ENCODE results near the gene MGAT3.

Gene MGAT3

DNA sequence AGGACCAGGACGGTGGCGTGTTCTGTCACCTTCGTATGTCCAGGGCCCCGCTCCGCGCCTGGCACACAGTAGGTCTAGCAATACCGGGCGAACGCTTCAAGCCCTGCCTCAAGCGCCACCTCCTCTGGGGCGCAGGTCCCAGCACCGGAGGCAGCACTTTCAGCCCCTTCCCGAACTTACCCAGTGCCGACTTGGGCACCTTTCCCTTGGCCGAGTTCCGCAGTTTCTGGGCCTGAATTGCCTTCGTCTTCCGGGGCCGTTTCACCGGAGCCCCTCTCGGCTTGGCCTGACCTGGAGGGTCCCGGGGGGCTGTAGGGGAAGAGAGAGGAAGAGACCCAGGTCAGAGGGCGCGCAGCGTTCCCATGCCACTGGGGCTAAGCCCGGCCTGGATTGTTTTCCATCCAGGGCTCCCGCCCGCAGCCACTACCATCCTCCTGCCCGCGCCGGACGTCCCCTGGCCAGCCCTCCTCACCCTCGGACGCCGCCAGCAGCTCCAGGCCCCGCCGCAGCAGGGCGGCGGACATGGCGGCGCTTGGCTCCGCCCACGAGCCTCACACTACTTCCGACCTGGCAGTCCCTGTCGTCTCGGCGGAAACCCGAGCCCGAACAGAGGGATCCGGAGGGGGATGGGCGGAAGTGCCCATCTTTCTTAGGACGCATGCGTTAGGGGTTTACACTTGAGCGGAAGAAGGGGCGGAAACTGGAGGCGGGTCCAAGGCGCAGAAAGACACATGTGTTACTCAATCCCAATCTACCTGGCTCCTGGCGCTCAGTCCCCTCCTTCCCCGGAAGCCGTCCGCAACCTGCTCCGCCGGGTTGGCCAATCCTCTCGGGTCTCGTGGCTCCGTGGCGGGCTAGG, 75.6 kb downstream of the MGAT3 start, which contains the start of gene RPS19BP1:
TSS of gene RPS19BP1 (minus strand) at position 534 of the 859 bp plus-strand sequence. CDS start at position 524, 10 bp downstream.
- TF ChIP-seq, protein P1, sequence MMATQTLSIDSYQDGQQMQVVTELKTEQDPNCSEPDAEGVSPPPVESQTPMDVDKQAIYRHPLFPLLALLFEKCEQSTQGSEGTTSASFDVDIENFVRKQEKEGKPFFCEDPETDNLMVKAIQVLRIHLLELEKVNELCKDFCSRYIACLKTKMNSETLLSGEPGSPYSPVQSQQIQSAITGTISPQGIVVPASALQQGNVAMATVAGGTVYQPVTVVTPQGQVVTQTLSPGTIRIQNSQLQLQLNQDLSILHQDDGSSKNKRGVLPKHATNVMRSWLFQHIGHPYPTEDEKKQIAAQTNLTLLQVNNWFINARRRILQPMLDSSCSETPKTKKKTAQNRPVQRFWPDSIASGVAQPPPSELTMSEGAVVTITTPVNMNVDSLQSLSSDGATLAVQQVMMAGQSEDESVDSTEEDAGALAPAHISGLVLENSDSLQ (IDR thresholded peaks at IDR 0.05): peak; percentile 99
- TF ChIP-seq NFRKB (IDR thresholded peaks at IDR 0.05) (no peak), ELF4 (IDR thresholded peaks at IDR 0.05) (peak; percentile 84)
- ChIA-PET CTCF (no interaction called here), POLR2A (interaction anchor here (1.0 to 10.2 kb wide), 8 partner anchors 9 to 512 kb away, joined by 3 to 100 read pairs (median 6); partner anchors contain the start of genes ATF4, MIEF1, RPL3 and SYNGR1)
- DNase-seq (ENCODE audit: extremely low spot score): peak; percentile 96

DNA sequence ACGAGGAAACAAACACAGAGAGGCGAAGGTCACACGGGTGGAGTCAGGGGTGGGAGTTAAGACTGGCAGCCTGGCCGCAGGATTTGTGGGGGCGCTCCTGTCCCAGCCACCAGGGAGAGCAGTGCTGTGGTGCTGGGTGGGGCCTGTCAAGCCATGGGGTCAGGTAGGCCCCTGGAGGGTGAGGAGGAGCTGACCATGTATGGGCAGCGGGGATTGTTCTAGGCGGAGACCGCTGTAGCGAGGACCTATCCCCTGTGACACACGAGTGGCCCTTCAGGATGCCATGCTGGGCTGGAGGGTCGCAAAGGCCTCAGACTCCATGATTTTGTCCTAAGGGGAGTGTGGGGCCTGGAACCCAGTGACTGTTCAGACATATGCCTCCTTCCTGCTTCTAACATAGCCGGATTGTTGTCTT, 77.3 kb downstream of the MGAT3 start:
- ChIA-PET POLR2A (interaction anchor here (0.8 to 2.0 kb wide), 7 partner anchors 14 to 510 kb away, joined by 3 to 7 read pairs (median 4); partner anchors contain the start of gene ATF4), CTCF (interaction anchor here (0.7 to 1.7 kb wide), 7 partner anchors 38 to 510 kb away, joined by 3 to 11 read pairs (median 4); no protein-coding TSS in a partner anchor)
- TF ChIP-seq NFRKB (IDR thresholded peaks at IDR 0.05): no peak
- TF ChIP-seq HDGF (IDR thresholded peaks at IDR 0.05; ENCODE audit: borderline replicate concordance): no peak
- no peak for DNase-seq (ENCODE audit: extremely low spot score)

- peak; percentile 90 for DNase-seq (ENCODE audit: extremely low spot score)
- POLR2A ChIA-PET: interaction anchor here (0.6 to 2.0 kb wide), 9 partner anchors 10 to 509 kb away, joined by 3 to 7 read pairs (median 4); partner anchors contain the start of gene ATF4
- CTCF ChIA-PET: interaction anchor here (0.6 to 1.7 kb wide), 12 partner anchors 8 to 509 kb away, joined by 3 to 11 read pairs (median 4); no protein-coding TSS in a partner anchor
- TF ChIP-seq TARDBP (IDR thresholded peaks at IDR 0.05): no peak
- 0 out of 2 replicates have a peak, but pooled peaks have one; percentile 62 for TF ChIP-seq CTBP1 (IDR thresholded peaks at IDR 0.05; ENCODE audit: borderline replicate concordance)
- TF ChIP-seq HDGF (IDR thresholded peaks at IDR 0.05; ENCODE audit: borderline replicate concordance): peak; percentile 63; the same call in 1 of the 2 replicates
These were observed 78.0 kb downstream of the MGAT3 start for GRCh38 chr22:39534591-39535356.

DNA sequence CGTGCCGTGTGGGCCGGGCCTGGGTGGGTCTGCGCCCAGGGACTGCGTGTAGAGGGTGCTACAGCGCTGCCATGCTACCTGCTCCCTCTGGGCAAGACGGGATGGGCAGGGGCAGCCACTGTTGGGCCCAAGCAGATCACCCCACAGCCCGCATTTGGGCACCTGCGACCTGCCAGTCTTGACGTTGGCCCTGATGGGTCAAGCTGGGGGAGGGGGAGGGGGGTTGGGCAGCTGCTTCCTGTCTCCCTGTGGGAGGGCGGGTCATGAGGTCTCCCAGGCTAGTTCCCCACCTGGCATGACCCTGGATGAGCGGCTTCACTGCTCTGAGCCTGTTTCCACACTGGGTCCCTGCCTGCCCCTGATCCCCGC, 78.5 kb downstream of the MGAT3 start:
- CTCF ChIA-PET: interaction anchor here (0.6 to 1.7 kb wide), 9 partner anchors 8 to 509 kb away, joined by 3 to 11 read pairs (median 4); no protein-coding TSS in a partner anchor
- POLR2A ChIA-PET: interaction anchor here (0.6 to 2.0 kb wide), 6 partner anchors 11 to 497 kb away, joined by 3 to 7 read pairs (median 4); partner anchors contain the start of gene ATF4
- DNase-seq (ENCODE audit: extremely low spot score): no peak
- TF ChIP-seq TARDBP (IDR thresholded peaks at IDR 0.05) (no peak), FOXK2 (IDR thresholded peaks at IDR 0.05) (no peak), L3MBTL2 (conservative IDR thresholded peaks at IDR 0.05) (no peak), SUZ12 (IDR thresholded peaks at IDR 0.05) (no peak), ZNF384 (IDR thresholded peaks at IDR 0.05) (no peak), FOXM1 (IDR thresholded peaks at IDR 0.05; ENCODE audit: borderline replicate concordance) (no peak), FOXA1 (IDR thresholded peaks at IDR 0.05) (no peak), HDGF (IDR thresholded peaks at IDR 0.05; ENCODE audit: borderline replicate concordance) (no peak), BHLHE40 (IDR thresholded peaks at IDR 0.05; ENCODE audit: borderline replicate concordance) (no peak)
- TF ChIP-seq, protein P1 (IDR thresholded peaks at IDR 0.05): no peak

DNA sequence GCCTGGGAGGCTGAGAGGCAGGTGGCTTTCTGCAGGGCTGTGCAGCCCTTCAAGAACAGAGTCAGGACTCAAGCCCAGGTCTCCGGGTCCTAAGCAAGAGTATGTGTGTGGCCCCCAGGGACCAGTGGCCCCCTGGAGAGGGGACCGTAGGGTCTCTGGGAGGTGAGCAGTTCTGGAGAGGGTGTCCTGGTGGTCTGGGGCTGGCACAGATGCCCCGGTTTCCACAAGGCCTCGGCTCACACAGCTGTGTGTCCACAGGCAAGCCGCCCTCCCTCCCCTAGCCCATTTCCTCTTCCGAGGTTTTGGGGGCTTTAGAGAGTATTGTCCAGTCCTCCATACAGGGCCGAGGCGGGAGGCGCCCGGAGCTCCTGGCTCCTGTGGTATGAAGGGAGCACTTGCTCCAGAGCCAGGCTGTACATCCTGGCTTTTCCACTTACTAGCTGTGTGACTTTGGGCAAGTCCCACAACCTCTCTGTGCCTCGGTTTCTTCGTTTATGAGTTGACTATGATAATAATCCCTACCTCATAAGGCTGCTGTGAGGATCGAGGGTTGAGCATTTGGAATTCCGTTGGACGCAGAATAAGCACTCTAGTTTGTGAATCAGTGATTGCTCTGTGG, 79.1 kb downstream of the MGAT3 start:
- DNase-seq (ENCODE audit: extremely low spot score): no peak
- TF ChIP-seq, protein P1 (IDR thresholded peaks at IDR 0.05): no peak
- TF ChIP-seq LEF1 (IDR thresholded peaks at IDR 0.05; ENCODE audit: borderline replicate concordance) (no peak), FOXK2 (IDR thresholded peaks at IDR 0.05) (no peak)
- POLR2A ChIA-PET: interaction anchor here (2.0 kb wide), 1 partner anchor 16 kb away, joined by 7 read pairs; the partner anchor contains the start of gene ATF4
- CTCF ChIA-PET: interaction anchor here (1.5 to 1.7 kb wide), 2 partner anchors 266 to 501 kb away, joined by 6 read pairs; no protein-coding TSS in a partner anchor

- ChIA-PET POLR2A (interaction anchor here (1.3 kb wide), 1 partner anchor 508 kb away, joined by 7 read pairs; no protein-coding TSS in a partner anchor), CTCF (interaction anchor here (0.8 kb wide), 1 partner anchor 41 kb away, joined by 3 read pairs; no protein-coding TSS in a partner anchor)
- TF ChIP-seq CTBP1 (IDR thresholded peaks at IDR 0.05; ENCODE audit: borderline replicate concordance) (no peak), ELF4 (IDR thresholded peaks at IDR 0.05) (no peak), ZNF384 (IDR thresholded peaks at IDR 0.05) (no peak), FOXK2 (IDR thresholded peaks at IDR 0.05) (no peak), HDGF (IDR thresholded peaks at IDR 0.05; ENCODE audit: borderline replicate concordance) (no peak), TARDBP (IDR thresholded peaks at IDR 0.05) (no peak), SP1 (IDR thresholded peaks at IDR 0.05) (no peak), NFRKB (IDR thresholded peaks at IDR 0.05) (no peak)
- DNase-seq (ENCODE audit: extremely low spot score): no peak
These were observed 79.9 kb downstream of the MGAT3 start for GRCh38 chr22:39536711-39537110.
